Ascending aorta (tissue), 2 donors: ENCODE measurements around the gene EFNA2. TPM values are rescaled to one million over a fixed set of nuclear protein-coding genes. Genes with fewer than 3 reads are reported as not detected.

Experiments
- DNase-seq, 2 donors: peaks; one replicate each; pipeline ENCODE4 v3.0.0-alpha.2; 2019; ENCODE audit warnings: low spot score in 2 of 2
- H3K27ac ChIP-seq, 2 donors: fragments of 200-600 bp; sonication (generic); one replicate each; pipeline ENCODE4 v1.5.1; 2016 to 2017; ENCODE audit warnings: mild to moderate bottlenecking in 1 of 2
- H3K27me3 ChIP-seq: fragments of 200-600 bp; sonication (generic); one replicate; pipeline ENCODE4 v1.5.1; 2017
- H3K36me3 ChIP-seq, 2 donors: fragments of 200-600 bp; sonication (generic); one replicate each; pipeline ENCODE4 v1.5.1; 2016
- H3K4me1 ChIP-seq, 2 donors: fragments of 200-600 bp; sonication (generic); one replicate each; pipeline ENCODE4 v1.5.1; 2016 to 2017; ENCODE audit warnings: mild to moderate bottlenecking in 1 of 2
- H3K4me3 ChIP-seq, 2 donors: fragments of 200-600 bp; sonication (generic); one replicate each; pipeline ENCODE4 v1.5.1; 2016 to 2017; ENCODE audit warnings: mild to moderate bottlenecking in 1 of 2
- H3K9me3 ChIP-seq, 2 donors: fragments of 200-600 bp; sonication (generic); one replicate each; pipeline ENCODE4 v1.5.1; 2016
- CTCF ChIP-seq, 3 experiments: fragments of 200-600 bp in 2 of 3; fragments of 450-650 bp in 1 of 3; sonication (generic) in 2 of 3; IDR thresholded peaks; one replicate each; pipeline ENCODE4 v1.5.1; 2016 to 2019; ENCODE audit warnings: antibody characterized with exemption in 3 of 3, mild to moderate bottlenecking in 1 of 3, moderate library complexity in 1 of 3
- intact Hi-C: fragments of 100-400 bp; cut with DNase I; formaldehyde crosslinking; loops from one replicate; pipeline ENCODE4 v1.15.1; 2023
- total RNA-seq: library from RNA; depleted of rRNA; stranded (reverse); fragments of >200 nt; gene quantifications from one replicate; pipeline ENCODE4 v1.1.0, GENCODE V29; 2016

EFNA2 gene
- total RNA-seq, 1 donor from 2014 or later, result not detected

DNA sequence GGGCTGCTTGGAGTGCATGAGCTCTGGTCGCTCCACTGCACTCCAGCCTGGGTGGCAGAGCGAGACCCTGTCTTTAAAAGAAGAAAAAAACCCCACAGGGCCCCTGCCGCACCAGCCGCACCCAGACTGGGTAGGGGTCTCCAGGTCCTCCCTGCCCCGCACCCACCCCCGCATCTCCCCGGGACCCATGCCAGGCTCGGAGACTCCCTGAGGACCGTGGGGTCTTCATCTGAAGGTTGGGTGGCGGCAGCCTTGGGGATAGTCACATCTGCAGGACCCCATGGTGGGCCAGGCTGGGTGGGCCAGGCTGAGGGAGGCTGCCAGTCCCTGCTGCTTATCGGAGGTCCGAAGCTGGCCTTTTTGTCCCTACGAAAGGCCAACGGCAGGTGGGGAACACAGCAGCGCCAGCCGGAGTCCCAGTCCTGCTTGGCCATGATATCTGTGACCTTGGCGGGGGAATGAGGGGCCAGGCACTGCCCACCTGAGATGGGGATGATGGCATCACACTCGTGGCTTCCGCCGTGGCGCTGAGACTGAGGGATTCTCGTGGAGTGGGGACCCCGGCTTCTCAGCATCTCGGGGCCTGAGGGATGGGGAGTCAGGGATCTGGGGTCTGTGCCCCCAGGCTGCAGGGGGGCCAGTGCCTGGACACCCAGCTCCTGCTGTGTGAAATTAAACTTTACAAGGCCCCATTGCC lies 11.1 kb downstream of the EFNA2 start:
- no peak overlapping the region for H3K4me3 ChIP-seq
- DNase-seq, result no peak
- peaks cover 18% of the 10 kb centered on the region for H3K27me3 ChIP-seq
- intact Hi-C loops, result no loop called here
- no peak for TF ChIP-seq CTCF (IDR thresholded peaks at IDR 0.05)
- no peaks in the 10 kb centered on the region for H3K36me3 ChIP-seq
- peaks cover 3% of the 10 kb centered on the region in 2 donors for H3K4me1 ChIP-seq
- no peaks in the 10 kb centered on the region for H3K9me3 ChIP-seq
- H3K27ac ChIP-seq, result no peak overlapping the region

DNA sequence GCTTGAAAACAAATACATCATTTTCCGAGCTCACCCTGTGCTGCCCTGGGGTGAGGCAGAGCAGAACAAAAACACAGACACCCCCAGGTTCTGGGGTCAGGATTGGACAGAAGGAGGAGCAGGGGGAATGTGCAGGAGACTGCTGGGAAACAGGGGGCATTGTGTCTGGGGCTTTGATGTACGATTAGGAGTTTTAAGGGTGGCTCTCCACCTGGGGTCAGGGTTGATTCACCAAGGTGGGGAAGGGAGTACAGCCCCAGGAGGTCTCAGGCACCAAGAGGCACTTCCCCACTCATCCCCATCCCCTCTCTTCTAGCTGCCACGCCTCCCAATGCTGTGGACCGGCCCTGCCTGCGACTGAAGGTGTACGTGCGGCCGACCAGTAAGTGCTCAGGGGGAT lies 12.6 kb downstream of the EFNA2 start:
- Histone ChIP-seq H3K4me3 (no peak overlapping the region), H3K27me3 (peaks cover 15% of the 10 kb centered on the region), H3K36me3 (no peaks in the 10 kb centered on the region), H3K9me3 (no peaks in the 10 kb centered on the region), H3K27ac (no peak overlapping the region), H3K4me1 (peaks cover 3% of the 10 kb centered on the region in 2 donors)
- TF ChIP-seq CTCF (IDR thresholded peaks at IDR 0.05), result no peak
- intact Hi-C loops, result no loop called here
- no peak for DNase-seq

DNA sequence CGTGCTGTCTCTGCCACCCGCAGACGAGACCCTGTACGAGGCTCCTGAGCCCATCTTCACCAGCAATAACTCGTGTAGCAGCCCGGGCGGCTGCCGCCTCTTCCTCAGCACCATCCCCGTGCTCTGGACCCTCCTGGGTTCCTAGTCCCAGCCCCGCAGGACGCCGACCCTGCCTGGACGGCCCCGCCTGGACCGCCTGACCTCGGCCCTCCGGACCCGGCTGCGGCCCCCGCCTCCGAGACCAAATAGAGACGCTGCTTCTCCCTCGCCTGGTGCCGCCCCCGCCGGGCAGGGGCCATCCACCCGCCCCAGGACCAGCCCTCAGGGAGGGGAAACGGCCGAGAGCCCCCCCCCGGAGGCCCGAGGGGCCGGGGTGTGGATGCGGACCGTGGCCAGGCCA lies 14.1 kb downstream of the EFNA2 start:
- intact Hi-C loops, result no loop called here
- Histone ChIP-seq H3K4me3 (no peak overlapping the region), H3K27ac (no peak overlapping the region), H3K4me1 (peaks cover 3% of the 10 kb centered on the region in 2 donors), H3K27me3 (peaks cover 5% of the 10 kb centered on the region), H3K9me3 (no peaks in the 10 kb centered on the region), H3K36me3 (no peaks in the 10 kb centered on the region)
- no peak for TF ChIP-seq CTCF (IDR thresholded peaks at IDR 0.05)
- DNase-seq, result no peak

DNA sequence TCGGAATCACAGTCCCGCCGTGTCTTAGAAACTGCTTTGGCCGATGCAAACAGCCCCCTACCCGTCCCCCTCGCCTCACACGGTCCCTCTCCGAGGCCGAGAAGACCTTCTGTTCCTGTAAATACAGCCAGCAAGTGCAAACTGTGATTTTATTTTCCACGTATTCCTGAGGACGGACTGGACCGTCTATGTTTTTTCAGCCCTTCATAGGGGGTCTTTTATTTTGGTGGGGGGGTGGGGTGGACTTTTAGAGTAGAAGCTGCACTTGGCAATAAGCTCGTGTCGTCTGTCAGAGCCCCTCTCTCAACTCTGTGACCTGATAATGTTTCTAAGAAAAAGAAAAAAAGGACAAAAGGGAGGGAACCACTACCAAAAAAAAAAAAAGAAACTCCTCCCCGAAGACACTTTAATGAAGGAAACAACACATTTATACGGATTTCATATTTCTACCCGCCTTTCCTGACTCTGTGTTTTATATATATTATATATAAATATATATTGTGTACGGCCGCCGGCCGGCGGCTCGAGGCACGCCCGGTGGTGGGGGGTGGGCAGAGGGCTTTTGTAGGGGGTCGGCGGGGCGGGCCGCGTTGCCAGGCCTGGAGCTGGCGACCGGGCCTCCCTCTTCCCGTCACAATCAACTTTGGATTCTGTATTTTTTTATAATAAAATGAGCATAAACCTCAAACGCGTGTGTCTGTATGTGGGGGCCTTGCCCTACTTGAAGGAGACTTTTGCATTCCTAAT lies 15.2 kb downstream of the EFNA2 start:
- no peaks in the 10 kb centered on the region for H3K4me1 ChIP-seq
- H3K4me3 ChIP-seq, result no peak overlapping the region
- H3K27ac ChIP-seq, result no peak overlapping the region
- no peaks in the 10 kb centered on the region for H3K27me3 ChIP-seq
- no peak for TF ChIP-seq CTCF (IDR thresholded peaks at IDR 0.05)
- H3K36me3 ChIP-seq, result no peaks in the 10 kb centered on the region
- no peaks in the 10 kb centered on the region for H3K9me3 ChIP-seq
- intact Hi-C loops, result no loop called here
- DNase-seq, result no peak

- no peaks in the 10 kb centered on the region for H3K9me3 ChIP-seq
- no peak for DNase-seq
- no peak for TF ChIP-seq CTCF (IDR thresholded peaks at IDR 0.05)
- no peak overlapping the region for H3K4me3 ChIP-seq
- no peaks in the 10 kb centered on the region for H3K27me3 ChIP-seq
- intact Hi-C loops, result no loop called here
- H3K4me1 ChIP-seq, result no peaks in the 10 kb centered on the region
- H3K36me3 ChIP-seq, result no peaks in the 10 kb centered on the region
- H3K27ac ChIP-seq, result no peak overlapping the region
These were observed 17.0 kb downstream of the EFNA2 start for GRCh38 chr19:1302533-1303239.
